OCI-LY3 (cell line): ENCODE results near the gene CCDC80.

Experiments
- H2AFZ ChIP-seq: fragments of 200-600, 300-600 bp; shearing (Covaris generic); 2 replicates; pipeline ENCODE4 v1.6.0; 2014; ENCODE audit warnings: antibody characterized with exemption, low read depth, low read length
- H3K27ac ChIP-seq: fragments of 200-600, 300-600 bp; sonication (generic); 2 replicates; pipeline ENCODE4 v1.5.1; 2014; ENCODE audit warnings: mild to moderate bottlenecking, low read length, moderate library complexity, mixed read lengths
- H3K27me3 ChIP-seq: fragments of 200-600, 300-600 bp; sonication (generic); 2 replicates; pipeline ENCODE4 v1.6.1; 2014; ENCODE audit warnings: low read depth, low read length, mixed read lengths
- H3K36me3 ChIP-seq: fragments of 200-600, 300-600 bp; sonication (generic); replicated peaks from 2 replicates; pipeline ENCODE3; 2014; ENCODE audit warnings: low read depth, low read length, mixed read lengths
- H3K4me1 ChIP-seq: fragments of 300-600, 200-600 bp; sonication (generic); 2 replicates; pipeline ENCODE4 v1.6.1; 2014; ENCODE audit warnings: low read length, mixed read lengths
- H3K4me2 ChIP-seq: fragments of 200-600, 300-600 bp; sonication (generic); 2 replicates; pipeline ENCODE4 v1.6.1; 2014; ENCODE audit warnings: low read length, mixed read lengths
- H3K4me3 ChIP-seq: fragments of 300-600, 200-600 bp; sonication (generic); 2 replicates; pipeline ENCODE4 v1.5.1; 2014; ENCODE audit warnings: antibody characterized with exemption, mild to moderate bottlenecking, low read length, moderate library complexity
- H3K79me2 ChIP-seq: fragments of 300-600, 200-600 bp; shearing (Covaris generic); 2 replicates; pipeline ENCODE4 v1.6.1; 2014; ENCODE audit warnings: mild to moderate bottlenecking, low read length, mixed read lengths
- H3K9ac ChIP-seq: fragments of 300-600, 200-600 bp; shearing (Covaris generic); 2 replicates; pipeline ENCODE4 v1.6.0; 2014; ENCODE audit warnings: mild to moderate bottlenecking, low read length, moderate library complexity
- H3K9me3 ChIP-seq: fragments of 200-600, 300-600 bp; shearing (Covaris generic); 2 replicates; pipeline ENCODE4 v1.6.1; 2014; ENCODE audit warnings: low read length, mixed read lengths; ENCODE audit not compliant: insufficient read depth
- H4K20me1 ChIP-seq: fragments of 200-600, 300-600 bp; sonication (generic); 2 replicates; pipeline ENCODE4 v1.6.1; 2016; ENCODE audit warnings: low read length, mixed read lengths; ENCODE audit not compliant: insufficient read depth
- CTCF ChIP-seq: fragments of 200-600, 300-600 bp; sonication (generic); IDR thresholded peaks from 2 replicates; pipeline ENCODE4 v1.5.1; 2014; ENCODE audit warnings: antibody characterized with exemption, low read length, low read depth
- EZH2phosphoT487 ChIP-seq: fragments of 200-600 bp; shearing (Covaris generic); IDR thresholded peaks from 2 replicates; pipeline ENCODE4 v1.6.1; 2018; ENCODE audit warnings: antibody characterized with exemption, mixed run types, low read depth

The CCDC80 gene

GRCh38 chr3:112685956-112686799, 45.2 kb upstream of the CCDC80 start:
- Histone ChIP-seq H3K9ac (no peak overlapping the region), H3K4me1 (peaks cover 26% of the 10 kb centered on the region), H2AFZ (no peak overlapping the region), H3K4me3 (no peak overlapping the region), H3K4me2 (no peak overlapping the region), H3K27me3 (peaks cover 15% of the 10 kb centered on the region), H3K36me3 (no peaks in the 10 kb centered on the region), H3K27ac (no peak overlapping the region), H3K9me3 (no peaks in the 10 kb centered on the region), H4K20me1 (no peaks in the 10 kb centered on the region), H3K79me2 (no peaks in the 10 kb centered on the region)
- TF ChIP-seq CTCF, result no peak
- TF ChIP-seq EZH2phosphoT487, result no peak

GRCh38 chr3:112685420-112685819, 44.5 kb upstream of the CCDC80 start:
- no peak overlapping the region for H3K9ac ChIP-seq

GRCh38 chr3:112682361-112682760, 41.4 kb upstream of the CCDC80 start:
- Histone ChIP-seq H3K36me3 (no peaks in the 10 kb centered on the region), H3K4me3 (no peak overlapping the region), H3K4me2 (no peak overlapping the region), H3K79me2 (no peaks in the 10 kb centered on the region), H4K20me1 (no peaks in the 10 kb centered on the region), H3K4me1 (peaks cover 21% of the 10 kb centered on the region), H2AFZ (no peak overlapping the region), H3K27me3 (peaks cover 15% of the 10 kb centered on the region), H3K9me3 (no peaks in the 10 kb centered on the region), H3K27ac (no peak overlapping the region), H3K9ac (no peak overlapping the region)
- TF ChIP-seq CTCF (no peak), EZH2phosphoT487 (no peak)

More at GRCh38 chr3:112685420-112685819, 44.5 kb upstream of the CCDC80 start:
- no peaks in the 10 kb centered on the region for H3K79me2 ChIP-seq
- H3K4me3 ChIP-seq, result no peak overlapping the region
- no peaks in the 10 kb centered on the region for H4K20me1 ChIP-seq
- peaks cover 15% of the 10 kb centered on the region for H3K27me3 ChIP-seq
- no peak overlapping the region for H3K27ac ChIP-seq
- H3K4me1 ChIP-seq, result peaks cover 26% of the 10 kb centered on the region
- no peak for TF ChIP-seq EZH2phosphoT487
- no peak for TF ChIP-seq CTCF
- no peaks in the 10 kb centered on the region for H3K36me3 ChIP-seq
- H2AFZ ChIP-seq, result no peak overlapping the region
- no peak overlapping the region for H3K4me2 ChIP-seq
- no peaks in the 10 kb centered on the region for H3K9me3 ChIP-seq

GRCh38 chr3:112681822-112682325, 40.9 kb upstream of the CCDC80 start:
- no peaks in the 10 kb centered on the region for H3K9me3 ChIP-seq
- H3K27me3 ChIP-seq, result peaks cover 11% of the 10 kb centered on the region
- H2AFZ ChIP-seq, result no peak overlapping the region
- H3K4me2 ChIP-seq, result no peak overlapping the region
- H3K9ac ChIP-seq, result no peak overlapping the region
- no peak for TF ChIP-seq CTCF
- no peak for TF ChIP-seq EZH2phosphoT487
- H3K4me3 ChIP-seq, result no peak overlapping the region
- H3K4me1 ChIP-seq, result peaks cover 26% of the 10 kb centered on the region
- no peaks in the 10 kb centered on the region for H3K36me3 ChIP-seq
- H3K79me2 ChIP-seq, result no peaks in the 10 kb centered on the region
- H3K27ac ChIP-seq, result no peak overlapping the region
- no peaks in the 10 kb centered on the region for H4K20me1 ChIP-seq
